HCT116 (cell line): ENCODE results near the gene GRIPAP1. TPM values are rescaled to one million over a fixed set of nuclear protein-coding genes. Genes with fewer than 3 reads are reported as not detected.
A peak's percentile ranks its signal among the peaks of the same experiment; 100 is the strongest.

Experiments used
- ATAC-seq: fragments of 200-7000 bp; cut with Tn5 transposase; 2 replicates; pipeline ENCODE4 v1.9.1; 2020; ENCODE audit warnings: mild to moderate bottlenecking, moderate library complexity
- BruUV-seq: library from RNA; stranded (reverse); fragments of 400-500 nt; replicated peaks from 2 replicates; lab custom pipeline; 2021; lab: Mats Ljungman, UMichigan
- CTCF ChIA-PET: fragments of 300-600 bp; sonication (Branson Sonifier 250); formaldehyde crosslinking; loops from one replicate; lab custom pipeline; 2021; ENCODE audit warnings: antibody characterized with exemption; lab: Charles Lee
- POLR2A ChIA-PET: fragments of 300-600, 350-600 bp; sonication (Branson Sonifier 250); formaldehyde crosslinking; loops from one replicate; lab custom pipeline; 2021; ENCODE audit warnings: antibody characterized with exemption; lab: Charles Lee
- RAD21 ChIA-PET, 2 experiments: fragments of 300-600 bp; sonication (Branson Sonifier 250); formaldehyde crosslinking; loops; one replicate each; lab custom pipeline; 2023; ENCODE audit warnings: low total read pairs in 2 of 2; ENCODE audit not compliant: uncharacterized antibody in 2 of 2, unreplicated experiment in 2 of 2, low non-redundant PET in 1 of 2; lab: Charles Lee
- DNase-seq: peaks from one replicate; pipeline ENCODE4 v3.0.0-alpha.2; 2010; ENCODE audit warnings: low read depth, low spot score
- H2AFZ ChIP-seq: fragments of 200-600 bp; shearing (Covaris generic), sonication (generic); 2 replicates; pipeline ENCODE4 v1.6.1; 2017; ENCODE audit warnings: low read depth, mixed run types, mixed read lengths, antibody characterized with exemption, low read length; ENCODE audit not compliant: poor library complexity, severe bottlenecking
- H3K27ac ChIP-seq: 2 replicates; pipeline ENCODE4 v1.5.1; 2012; ENCODE audit warnings: low read depth, low read length
- H3K27me3 ChIP-seq: fragments of 200-600 bp; sonication (generic); 2 replicates; pipeline ENCODE4 v1.6.1; 2016; ENCODE audit warnings: mixed run types, low read length, mixed read lengths; ENCODE audit not compliant: insufficient read depth
- H3K36me3 ChIP-seq, 2 experiments: fragments of 200-500 bp in 1 of 2; fragments of 200-600 bp in 1 of 2; sonication (Bioruptor generic) in 1 of 2; sonication (generic) in 1 of 2; 2 replicates each; pipeline versions ENCODE4 v1.5.1 to v1.6.1; 2014 to 2016; ENCODE audit warnings: low read length in 2 of 2, inconsistent platforms in 1 of 2, mixed read lengths in 1 of 2, mixed run types in 1 of 2; ENCODE audit not compliant: insufficient read depth in 2 of 2, control insufficient read depth in 1 of 2
- H3K4me1 ChIP-seq, 2 experiments: fragments of 200-600 bp in 1 of 2; sonication (generic) in 1 of 2; 2 replicates each; pipeline versions ENCODE4 v1.5.1 to v1.6.1; 2012 to 2017; ENCODE audit warnings: low read length in 2 of 2, inconsistent platforms in 1 of 2, mild to moderate bottlenecking in 1 of 2, mixed read lengths in 1 of 2, mixed run types in 1 of 2, moderate library complexity in 1 of 2; ENCODE audit not compliant: insufficient read depth in 2 of 2, control insufficient read depth in 1 of 2
- H3K4me2 ChIP-seq: fragments of 200-600 bp; sonication (generic); 2 replicates; pipeline ENCODE4 v1.6.1; 2017; ENCODE audit warnings: mixed run types, low read length, mixed read lengths
- H3K4me3 ChIP-seq, 2 experiments: fragments of 200-600 bp in 1 of 2; sonication (generic) in 1 of 2; replicated peaks in 1 of 2; 2 replicates each; pipeline ENCODE4 v1.5.1; 2011 to 2016; ENCODE audit warnings: low read length in 2 of 2, control low read depth in 1 of 2, low read depth in 1 of 2, mild to moderate bottlenecking in 1 of 2, mixed read lengths in 1 of 2, mixed run types in 1 of 2
- H3K79me2 ChIP-seq: fragments of 200-600 bp; sonication (generic); 2 replicates; pipeline ENCODE4 v1.6.1; 2017; ENCODE audit warnings: mild to moderate bottlenecking, mixed run types, low read length, moderate library complexity, mixed read lengths; ENCODE audit not compliant: insufficient read depth
- H3K9ac ChIP-seq: fragments of 200-600 bp; sonication (generic); 2 replicates; pipeline ENCODE4 v1.6.1; 2016; ENCODE audit warnings: low read length, mixed read lengths
- H3K9me2 ChIP-seq: fragments of 200-600 bp; sonication (generic), shearing (Covaris generic); 2 replicates; pipeline ENCODE4 v1.6.1; 2017; ENCODE audit warnings: mixed run types, mild to moderate bottlenecking, moderate library complexity; ENCODE audit not compliant: insufficient read depth
- H3K9me3 ChIP-seq, 2 experiments: fragments of 200-500 bp in 1 of 2; fragments of 200-600 bp in 1 of 2; sonication (Bioruptor generic) in 1 of 2; sonication (generic) in 1 of 2; 2 replicates each; pipeline ENCODE4 v1.6.1; 2014 to 2017; ENCODE audit warnings: low read length in 2 of 2, mixed read lengths in 2 of 2, inconsistent platforms in 1 of 2, low read depth in 1 of 2, mild to moderate bottlenecking in 1 of 2, mixed run types in 1 of 2, moderate library complexity in 1 of 2; ENCODE audit not compliant: control insufficient read depth in 1 of 2, insufficient read depth in 1 of 2
- H4K20me1 ChIP-seq: fragments of 200-600 bp; sonication (generic), shearing (Covaris generic); 2 replicates; pipeline ENCODE4 v1.6.1; 2017; ENCODE audit warnings: mixed run types, mild to moderate bottlenecking, moderate library complexity; ENCODE audit not compliant: insufficient read depth
- ATF3 ChIP-seq: IDR thresholded peaks from 2 replicates; pipeline ENCODE4 v1.6.1; 2012
- CEBPB ChIP-seq: IDR thresholded peaks from 2 replicates; pipeline ENCODE4 v1.6.1; 2012; ENCODE audit warnings: low read depth
- CTCF ChIP-seq, 3 experiments: fragments of 200-600 bp in 1 of 3; sonication (generic) in 1 of 3; IDR thresholded peaks in 2 of 3; conservative IDR thresholded peaks in 1 of 3; 2 replicates each; pipeline ENCODE4 v1.5.1; 2012 to 2017; ENCODE audit warnings: low read depth in 2 of 3, low read length in 2 of 3, antibody characterized with exemption in 1 of 3, borderline replicate concordance in 1 of 3, control low read depth in 1 of 3, mild to moderate bottlenecking in 1 of 3, mixed read lengths in 1 of 3, mixed run types in 1 of 3, moderate library complexity in 1 of 3; ENCODE audit not compliant: insufficient read depth in 1 of 3
- EGR1 ChIP-seq: IDR thresholded peaks from 2 replicates; pipeline ENCODE4 v1.6.1; 2012; ENCODE audit warnings: low read depth
- ELF1 ChIP-seq: IDR thresholded peaks from 2 replicates; pipeline ENCODE4 v1.6.1; 2012; ENCODE audit warnings: low read depth, borderline replicate concordance
- EZH2 ChIP-seq: fragments of 200-600 bp; sonication (generic); IDR thresholded peaks from 2 replicates; pipeline ENCODE4 v1.6.1; 2017; ENCODE audit warnings: antibody characterized with exemption, mixed run types
- EZH2phosphoT487 ChIP-seq: fragments of 200-600 bp; IDR thresholded peaks from 2 replicates; pipeline ENCODE4 v1.6.1; 2018; ENCODE audit warnings: antibody characterized with exemption, borderline replicate concordance
- FOSL1 ChIP-seq: IDR thresholded peaks from 2 replicates; pipeline ENCODE4 v1.6.1; 2012; ENCODE audit warnings: low read depth
- JUND ChIP-seq: IDR thresholded peaks from 2 replicates; pipeline ENCODE4 v1.6.1; 2012
- MAX ChIP-seq: IDR thresholded peaks from 2 replicates; pipeline ENCODE4 v1.6.1; 2012
- POLR2A ChIP-seq: IDR thresholded peaks from 2 replicates; pipeline ENCODE4 v1.7.0; 2011; ENCODE audit warnings: borderline replicate concordance; ENCODE audit not compliant: insufficient read depth, insufficient read length; ENCODE audit errors: extremely low read depth
- REST ChIP-seq: IDR thresholded peaks from 2 replicates; pipeline ENCODE4 v1.6.1; 2012; ENCODE audit warnings: low read depth
- SIN3A ChIP-seq: IDR thresholded peaks from 2 replicates; pipeline ENCODE4 v1.6.1; 2012; ENCODE audit warnings: low read depth
- SP1 ChIP-seq: IDR thresholded peaks from 2 replicates; pipeline ENCODE4 v1.6.1; 2012; ENCODE audit warnings: low read depth
- TCF7L2 ChIP-seq: IDR thresholded peaks from 2 replicates; pipeline ENCODE4 v1.7.0; 2011; ENCODE audit warnings: borderline replicate concordance, inconsistent platforms; ENCODE audit not compliant: insufficient read depth, insufficient read length; ENCODE audit errors: extremely low read depth
- YY1 ChIP-seq: IDR thresholded peaks from 2 replicates; pipeline ENCODE4 v1.6.1; 2011; ENCODE audit warnings: low read length, low read depth, moderate library complexity, mild to moderate bottlenecking; ENCODE audit not compliant: insufficient replicate concordance; ENCODE audit errors: extremely low read depth
- ZBTB33 ChIP-seq: IDR thresholded peaks from 2 replicates; pipeline ENCODE4 v1.6.1; 2011; ENCODE audit warnings: mild to moderate bottlenecking, low read length, moderate library complexity; ENCODE audit not compliant: insufficient replicate concordance; ENCODE audit errors: extremely low read depth
- ZFX ChIP-seq: fragments of 450-650 bp; IDR thresholded peaks from 2 replicates; pipeline ENCODE4 v1.6.1; 2017
- ZNF274 ChIP-seq: fragments of 200-500 bp; sonication (Bioruptor generic); IDR thresholded peaks from 2 replicates; pipeline ENCODE4 v1.6.1; 2014; ENCODE audit warnings: mild to moderate bottlenecking, low read depth, low read length, inconsistent platforms
- intact Hi-C: fragments of 100-400 bp; cut with micrococcal nuclease; formaldehyde crosslinking; loops from 2 replicates; pipeline ENCODE4 v1.10.0; 2022
- total RNA-seq: library from RNA; stranded (reverse); gene quantifications from one replicate; pipeline ENCODE4 v1.2.1, GENCODE V29; 2021; ENCODE audit not compliant: unreplicated experiment

GRIPAP1 gene
- total RNA-seq, 1 experiment from 2014 or later = 39.4 TPM

GRCh38 chrX:49039598-49040375 is 37.7 kb upstream of the GRIPAP1 start:
- H3K4me1 ChIP-seq = peaks cover 23 to 34% of the 10 kb centered on the region in 2 experiments
- BruUV-seq = no TSS peak
- H2AFZ ChIP-seq = no peak overlapping the region
- ChIA-PET POLR2A (interaction anchor here (0.8 to 1.0 kb wide), 2 partner anchors 9 to 82 kb away, joined by 3 read pairs; no protein-coding TSS in a partner anchor), RAD21 (no interaction called here), CTCF (no interaction called here)
- DNase-seq (peak; percentile 75), ATAC-seq (peak; percentile 49)
- TF ChIP-seq SIN3A (no peak), EZH2phosphoT487 (no peak), ATF3 (no peak), ELF1 (no peak), YY1 (no peak), EGR1 (no peak), SP1 (no peak), ZNF274 (no peak), ZBTB33 (no peak), CTCF (IDR thresholded peaks at IDR 0.05 in 2 of 3, conservative IDR thresholded peaks at IDR 0.05 in 1 of 3; ENCODE audit: borderline replicate concordance in 1 of 3, insufficient read depth in 1 of 3, low read depth in 2 of 3, low read length in 2 of 3) (no peak), REST (no peak), JUND (no peak), CEBPB (no peak), EZH2 (no peak), ZFX (no peak), POLR2A (no peak), FOSL1 (no peak), MAX (no peak), TCF7L2 (no peak)
- H4K20me1 ChIP-seq = no peaks in the 10 kb centered on the region
- peak overlapping the region; percentile 87 for H3K4me2 ChIP-seq
- H3K36me3 ChIP-seq = peaks cover 4 to 5% of the 10 kb centered on the region in 2 experiments; a peak in 3 of 4 replicates
- H3K27ac ChIP-seq = peak overlapping the region; percentile 94
- H3K9ac ChIP-seq = peak overlapping the region; percentile 52
- H3K4me3 ChIP-seq = peak overlapping the region; percentile 29 to 35
- intact Hi-C loops = loop anchor here (5.0 to 10.0 kb wide), 2 partner anchors 37 to 125 kb away; partner anchors contain the start of genes GRIPAP1 and MAGIX
- no peaks in the 10 kb centered on the region for H3K9me2 ChIP-seq
- H3K9me3 ChIP-seq = no peaks in the 10 kb centered on the region
- H3K27me3 ChIP-seq = no peaks in the 10 kb centered on the region
- H3K79me2 ChIP-seq = peaks cover 36% of the 10 kb centered on the region
